ENCODE results near the gene CEP63.

DNA sequence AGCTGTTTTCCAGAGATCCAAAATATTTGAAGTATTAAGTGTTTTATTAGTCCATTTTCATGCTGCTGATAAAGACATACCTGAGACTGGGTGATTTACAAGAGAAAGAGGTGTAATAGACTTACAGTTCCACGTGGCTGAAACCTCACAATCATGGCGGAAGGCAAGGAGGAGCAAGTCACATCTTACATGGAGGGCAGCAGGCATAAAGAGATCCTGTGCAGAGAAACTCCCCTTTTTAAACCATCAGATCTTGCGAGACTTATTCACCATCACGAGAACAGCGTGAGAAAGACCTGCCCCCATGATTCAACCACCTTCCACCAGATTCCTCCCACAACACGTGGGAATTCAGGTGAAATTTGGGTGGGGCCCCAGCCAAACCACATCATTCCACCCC, 82.9 kb downstream of the CEP63 start:
- TF ChIP-seq, protein P1, sequence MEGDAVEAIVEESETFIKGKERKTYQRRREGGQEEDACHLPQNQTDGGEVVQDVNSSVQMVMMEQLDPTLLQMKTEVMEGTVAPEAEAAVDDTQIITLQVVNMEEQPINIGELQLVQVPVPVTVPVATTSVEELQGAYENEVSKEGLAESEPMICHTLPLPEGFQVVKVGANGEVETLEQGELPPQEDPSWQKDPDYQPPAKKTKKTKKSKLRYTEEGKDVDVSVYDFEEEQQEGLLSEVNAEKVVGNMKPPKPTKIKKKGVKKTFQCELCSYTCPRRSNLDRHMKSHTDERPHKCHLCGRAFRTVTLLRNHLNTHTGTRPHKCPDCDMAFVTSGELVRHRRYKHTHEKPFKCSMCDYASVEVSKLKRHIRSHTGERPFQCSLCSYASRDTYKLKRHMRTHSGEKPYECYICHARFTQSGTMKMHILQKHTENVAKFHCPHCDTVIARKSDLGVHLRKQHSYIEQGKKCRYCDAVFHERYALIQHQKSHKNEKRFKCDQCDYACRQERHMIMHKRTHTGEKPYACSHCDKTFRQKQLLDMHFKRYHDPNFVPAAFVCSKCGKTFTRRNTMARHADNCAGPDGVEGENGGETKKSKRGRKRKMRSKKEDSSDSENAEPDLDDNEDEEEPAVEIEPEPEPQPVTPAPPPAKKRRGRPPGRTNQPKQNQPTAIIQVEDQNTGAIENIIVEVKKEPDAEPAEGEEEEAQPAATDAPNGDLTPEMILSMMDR (IDR thresholded peaks at IDR 0.05; ENCODE audit: poor library complexity, severe bottlenecking): no peak
- TF ChIP-seq EZH2 (IDR thresholded peaks at IDR 0.05; ENCODE audit: borderline replicate concordance, insufficient read depth, low read length, poor library complexity, severe bottlenecking) (no peak), SMC3 (conservative IDR thresholded peaks at IDR 0.05; ENCODE audit: poor library complexity) (no peak), TAF1 (IDR thresholded peaks at IDR 0.05; ENCODE audit: low read depth) (no peak), POLR2AphosphoS5 (IDR thresholded peaks at IDR 0.05) (no peak)
